DOHH2 (cell line): Measurements from ENCODE around the gene MYEF2.

ENCODE experiments used
- H3F3A ChIP-seq: fragments of 200-600 bp; sonication (generic), shearing (Covaris generic); 2 replicates; pipeline ENCODE4 v1.6.0; 2016; ENCODE audit warnings: antibody characterized with exemption, mild to moderate bottlenecking; ENCODE audit not compliant: control insufficient read depth, insufficient read depth
- H3K27ac ChIP-seq: fragments of 200-600 bp; sonication (generic); 2 replicates; pipeline ENCODE4 v1.5.1; 2014; ENCODE audit warnings: low read depth, mild to moderate bottlenecking, low read length, moderate library complexity
- H3K27me3 ChIP-seq: fragments of 200-600 bp; sonication (generic); 2 replicates; pipeline ENCODE4 v1.6.1; 2014; ENCODE audit warnings: mild to moderate bottlenecking, low read length, mixed read lengths; ENCODE audit not compliant: control insufficient read depth
- H3K36me3 ChIP-seq: fragments of 200-600 bp; sonication (generic); 2 replicates; pipeline ENCODE4 v1.6.1; 2014; ENCODE audit warnings: mild to moderate bottlenecking, low read length, moderate library complexity, mixed read lengths; ENCODE audit not compliant: control insufficient read depth
- H3K4me1 ChIP-seq: fragments of 200-600 bp; sonication (generic); 2 replicates; pipeline ENCODE4 v1.6.1; 2014; ENCODE audit warnings: mild to moderate bottlenecking, low read length, mixed read lengths; ENCODE audit not compliant: control insufficient read depth
- H3K4me2 ChIP-seq: fragments of 200-600 bp; sonication (generic); 2 replicates; pipeline ENCODE4 v1.6.0; 2014; ENCODE audit warnings: mild to moderate bottlenecking, low read length, moderate library complexity
- H3K4me3 ChIP-seq: fragments of 200-600 bp; sonication (generic); 2 replicates; pipeline ENCODE4 v1.5.1; 2014; ENCODE audit warnings: mild to moderate bottlenecking, low read length, mixed read lengths
- H3K79me2 ChIP-seq: fragments of 200-600 bp; sonication (generic); 2 replicates; pipeline ENCODE4 v1.6.1; 2014; ENCODE audit warnings: mild to moderate bottlenecking, low read length, mixed read lengths; ENCODE audit not compliant: control insufficient read depth
- H3K9me2 ChIP-seq: fragments of 200-600 bp; sonication (generic); replicated peaks from 2 replicates; pipeline ENCODE4 v1.6.1; 2014; ENCODE audit warnings: mild to moderate bottlenecking, low read length, mixed read lengths; ENCODE audit not compliant: control insufficient read depth
- H3K9me3 ChIP-seq: fragments of 200-600 bp; sonication (generic); 2 replicates; pipeline ENCODE4 v1.6.1; 2014; ENCODE audit warnings: antibody characterized with exemption, low read length, mixed read lengths; ENCODE audit not compliant: control insufficient read depth, insufficient read depth
- H4K20me1 ChIP-seq: fragments of 200-600 bp; sonication (generic); 2 replicates; pipeline ENCODE4 v1.6.0; 2014; ENCODE audit warnings: low read depth, mild to moderate bottlenecking, antibody characterized with exemption, low read length, moderate library complexity; ENCODE audit not compliant: control insufficient read depth, insufficient read depth
- CTCF ChIP-seq: fragments of 200-600 bp; sonication (generic); IDR thresholded peaks from one replicate; pipeline ENCODE4 v1.5.1; 2014; ENCODE audit warnings: antibody characterized with exemption, mild to moderate bottlenecking, low read depth, low read length; ENCODE audit not compliant: poor library complexity, severe bottlenecking
- EZH2phosphoT487 ChIP-seq: fragments of 200-600 bp; sonication (generic); IDR thresholded peaks from 2 replicates; pipeline ENCODE4 v1.6.1; 2017; ENCODE audit warnings: borderline replicate concordance, mild to moderate bottlenecking, antibody characterized with exemption, low read length, moderate library complexity, mixed read lengths

Gene MYEF2

DNA sequence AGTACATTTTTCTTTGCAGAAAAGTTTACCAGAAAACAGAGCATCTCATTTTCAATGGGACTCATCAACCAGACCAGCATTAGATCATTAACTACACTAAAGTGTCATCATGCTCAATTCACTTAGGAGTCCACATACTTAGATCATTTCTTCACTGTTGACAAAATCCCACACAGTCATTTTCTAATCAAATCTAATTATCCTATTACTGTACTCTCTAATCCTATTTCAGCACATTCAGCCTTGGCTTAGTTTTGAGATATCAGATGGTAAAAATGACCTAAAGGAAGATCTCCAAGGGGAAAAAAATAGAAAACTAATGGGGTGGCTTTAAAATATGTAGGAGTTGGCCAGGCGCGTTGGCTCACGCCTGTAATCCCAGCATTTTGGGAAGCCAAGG is 8.2 kb upstream of the MYEF2 start:
- no peaks in the 10 kb centered on the region for H3K4me1 ChIP-seq
- no peaks in the 10 kb centered on the region for H3K79me2 ChIP-seq
- H3K36me3 ChIP-seq = no peaks in the 10 kb centered on the region
- H3F3A ChIP-seq = no peaks in the 10 kb centered on the region
- no peak overlapping the region for H3K4me2 ChIP-seq
- H3K27ac ChIP-seq = no peak overlapping the region
- H3K9me2 ChIP-seq = no peaks in the 10 kb centered on the region
- 0 out of 2 replicates have a peak, but pooled peaks cover 5% of the 10 kb centered on the region for H3K27me3 ChIP-seq
- H3K4me3 ChIP-seq = no peak overlapping the region
- H4K20me1 ChIP-seq = no peaks in the 10 kb centered on the region
- TF ChIP-seq EZH2phosphoT487 (no peak), CTCF (no peak)
- no peaks in the 10 kb centered on the region for H3K9me3 ChIP-seq

- H3K9me3 ChIP-seq = no peaks in the 10 kb centered on the region
- no peak overlapping the region for H3K4me2 ChIP-seq
- H3K27me3 ChIP-seq = 0 out of 2 replicates have a peak, but pooled peaks cover 5% of the 10 kb centered on the region
- no peaks in the 10 kb centered on the region for H3K79me2 ChIP-seq
- no peak for TF ChIP-seq EZH2phosphoT487
- no peak for TF ChIP-seq CTCF
- H4K20me1 ChIP-seq = no peaks in the 10 kb centered on the region
- H3K36me3 ChIP-seq = no peaks in the 10 kb centered on the region
- no peaks in the 10 kb centered on the region for H3K4me1 ChIP-seq
- no peak overlapping the region for H3K27ac ChIP-seq
- no peaks in the 10 kb centered on the region for H3F3A ChIP-seq
- no peak overlapping the region for H3K4me3 ChIP-seq
- H3K9me2 ChIP-seq = no peaks in the 10 kb centered on the region
Observed at GRCh38 chr15:48185529-48185928, 7.4 kb upstream of the MYEF2 start.

GRCh38 chr15:48182749-48183148 is 4.7 kb upstream of the MYEF2 start:
- TF ChIP-seq EZH2phosphoT487 = no peak
- no peak for TF ChIP-seq CTCF
- no peaks in the 10 kb centered on the region for H3K9me3 ChIP-seq
- H4K20me1 ChIP-seq = no peaks in the 10 kb centered on the region
- H3K9me2 ChIP-seq = no peaks in the 10 kb centered on the region
- peaks cover 3% of the 10 kb centered on the region; the same call in 1 of the 2 replicates for H3K79me2 ChIP-seq
- H3K4me3 ChIP-seq = no peak overlapping the region
- H3K27me3 ChIP-seq = 0 out of 2 replicates have a peak, but pooled peaks cover 5% of the 10 kb centered on the region
- H3F3A ChIP-seq = no peaks in the 10 kb centered on the region
- no peak overlapping the region for H3K27ac ChIP-seq
- H3K4me2 ChIP-seq = no peak overlapping the region
- peaks cover 4% of the 10 kb centered on the region for H3K4me1 ChIP-seq
- no peaks in the 10 kb centered on the region; the same call in 1 of the 2 replicates for H3K36me3 ChIP-seq

DNA sequence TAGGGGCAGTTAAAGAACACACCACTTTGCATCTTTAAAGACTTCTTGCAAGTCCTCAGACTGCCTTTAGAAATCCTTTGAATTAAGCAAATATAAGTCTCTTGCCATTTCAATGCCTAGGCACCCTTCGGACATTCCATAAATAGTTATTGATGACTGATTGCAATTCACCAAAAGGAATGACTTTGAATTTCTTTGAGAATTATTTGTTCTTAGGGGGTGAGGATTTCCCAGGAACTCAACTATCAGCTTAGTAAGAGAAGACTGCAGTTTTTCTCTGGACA is 495 bp upstream of the MYEF2 start:
- H3K79me2 ChIP-seq = peaks cover 44% of the 10 kb centered on the region
- no peaks in the 10 kb centered on the region for H3F3A ChIP-seq
- TF ChIP-seq CTCF (no peak), EZH2phosphoT487 (no peak)
- H4K20me1 ChIP-seq = no peaks in the 10 kb centered on the region
- H3K4me2 ChIP-seq = peak overlapping the region; percentile 75
- H3K9me2 ChIP-seq = no peaks in the 10 kb centered on the region
- H3K4me1 ChIP-seq = peaks cover 25% of the 10 kb centered on the region
- H3K4me3 ChIP-seq = peak overlapping the region; percentile 74
- H3K27ac ChIP-seq = no peak overlapping the region
- 0 out of 2 replicates have a peak, but pooled peaks cover 2% of the 10 kb centered on the region for H3K27me3 ChIP-seq
- H3K9me3 ChIP-seq = no peaks in the 10 kb centered on the region
- H3K36me3 ChIP-seq = peaks cover 9% of the 10 kb centered on the region
